GM21529 (cell line): ENCODE data around the gene NEMP1.
"Not testable (repeated sequence)": the region's sequence is repeated elsewhere in the genome, so short reads cannot be mapped to it uniquely, and the experiment has no call there.

Experiments
- ATAC-seq: cut with Tn5 transposase; IDR thresholded peaks from one replicate; pipeline ENCODE4 v1.9.1; 2021; ENCODE audit not compliant: unreplicated experiment

NEMP1 gene

DNA sequence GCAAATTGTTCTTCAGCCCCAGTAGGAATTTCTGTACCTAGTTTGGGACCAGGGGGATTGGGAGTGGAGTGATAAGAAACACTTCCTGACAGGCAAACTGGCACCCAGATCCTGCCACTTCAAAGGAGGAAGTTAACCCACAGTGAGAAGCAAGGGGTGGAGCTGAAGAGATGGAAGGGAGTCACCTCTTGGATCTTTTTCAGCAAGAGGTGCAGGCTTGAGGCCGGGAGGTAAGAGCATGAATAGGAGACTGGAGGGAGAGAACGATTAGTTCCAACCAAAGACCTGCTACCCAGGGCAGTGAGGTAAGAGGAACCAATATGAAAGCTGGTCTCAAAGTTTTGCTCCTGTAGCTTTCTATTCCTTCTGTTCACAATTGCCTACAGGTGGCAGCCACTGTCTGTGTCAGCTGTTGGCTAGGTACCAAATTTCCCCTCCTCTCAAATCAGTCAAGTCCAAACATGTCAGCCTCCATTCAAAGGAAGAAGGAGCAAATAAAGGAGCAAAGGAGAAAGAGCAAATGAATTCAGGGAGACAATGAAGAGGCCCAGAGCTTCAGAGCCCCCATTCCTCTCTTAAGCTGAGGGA, 47.4 kb downstream of the NEMP1 start:
- ATAC-seq: peak; percentile 62

DNA sequence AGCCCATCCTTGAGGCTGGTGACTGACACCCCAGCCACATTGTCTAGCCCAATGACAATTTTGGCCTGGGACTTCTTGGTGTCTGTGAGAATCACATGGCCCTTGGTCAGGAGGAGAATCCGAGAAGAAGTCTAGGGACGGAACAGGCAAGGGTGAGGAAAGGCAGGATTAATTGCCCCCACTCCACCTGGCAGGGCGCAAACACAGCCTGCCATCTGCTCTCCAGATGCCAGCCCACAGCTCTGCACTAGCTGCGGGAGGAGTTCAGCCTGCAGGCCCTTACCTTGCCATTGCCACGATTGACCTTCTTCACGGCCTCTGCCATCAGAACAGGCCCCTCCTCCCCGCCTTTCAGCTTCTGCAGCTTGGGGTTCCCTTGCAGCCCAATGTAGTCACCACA, 49.1 kb downstream of the NEMP1 start:
- ATAC-seq: no peak

DNA sequence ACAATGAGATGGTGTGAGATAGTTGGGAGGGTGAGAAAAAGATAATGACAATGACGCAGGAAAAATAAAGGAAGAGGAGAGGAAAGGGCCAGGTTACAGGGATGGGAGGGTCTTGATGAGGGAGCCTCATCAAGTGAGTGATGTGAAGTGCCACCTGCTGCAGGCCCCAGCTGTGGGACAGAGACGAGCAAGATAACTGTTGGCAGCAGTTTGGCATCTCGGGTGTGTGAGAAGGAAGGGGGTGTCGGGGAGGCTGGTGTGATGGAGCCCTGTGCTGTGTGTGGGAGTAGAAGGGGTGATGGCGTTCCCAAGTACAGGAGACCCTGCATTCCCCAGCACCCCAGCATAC, 50.8 kb downstream of the NEMP1 start:
- ATAC-seq: no peak

DNA sequence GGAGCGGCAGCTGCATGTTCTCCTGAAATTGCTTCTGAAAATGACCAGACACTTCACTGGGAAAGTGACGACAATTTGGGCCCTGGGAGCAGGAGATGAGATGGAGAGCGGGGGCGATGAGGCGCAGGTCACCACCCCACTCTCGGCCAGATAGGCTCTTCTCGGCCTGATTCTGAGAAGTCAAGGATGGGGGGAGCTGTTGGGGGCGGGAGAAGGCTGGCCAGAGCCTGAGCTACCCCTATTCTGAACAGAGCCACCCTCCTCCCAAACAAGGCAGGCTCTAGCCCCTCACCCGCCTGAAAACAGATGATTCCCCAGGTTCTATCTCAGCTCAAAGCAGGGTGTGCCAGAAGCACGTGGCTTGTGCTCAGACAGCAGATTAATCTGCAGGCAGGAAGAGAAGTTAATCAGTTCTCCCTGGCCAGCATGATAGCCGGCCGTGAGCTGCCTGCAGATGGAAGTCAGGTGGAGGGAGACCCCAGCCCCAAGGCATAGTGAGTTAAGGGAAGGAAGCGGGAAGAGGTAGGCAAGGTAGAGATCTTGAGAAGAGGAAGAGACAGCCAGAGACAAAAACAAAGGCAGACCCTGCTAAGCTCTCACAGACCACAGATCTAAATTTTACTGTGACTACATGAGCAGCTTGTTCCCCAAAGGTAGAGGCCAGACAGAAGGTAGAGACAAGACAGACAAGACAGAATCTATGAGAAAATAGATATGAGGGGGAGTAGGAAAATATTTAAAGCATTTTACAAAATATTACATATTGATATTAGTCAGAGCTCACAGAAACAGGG, 51.4 kb downstream of the NEMP1 start:
- no peak for ATAC-seq

DNA sequence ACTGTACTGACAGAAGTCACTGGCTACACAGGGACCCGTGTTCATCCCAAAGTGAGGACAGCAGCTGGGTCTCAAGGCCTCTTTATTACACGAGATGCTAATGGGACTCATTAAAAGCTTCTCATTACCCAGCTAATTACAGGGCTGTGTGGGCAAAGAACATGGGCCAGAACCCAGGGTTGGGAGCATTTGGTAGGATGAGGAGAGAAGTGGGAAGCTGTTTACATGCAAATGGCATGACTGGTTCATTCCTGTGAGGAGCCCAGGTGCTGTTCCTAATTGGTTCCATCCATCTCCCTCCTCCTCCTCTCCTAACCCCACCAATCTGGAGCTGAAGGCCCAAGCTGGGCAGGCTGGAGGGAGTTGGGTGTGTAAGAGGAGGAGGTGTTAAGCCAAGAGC, 53.4 kb downstream of the NEMP1 start:
- no peak for ATAC-seq

DNA sequence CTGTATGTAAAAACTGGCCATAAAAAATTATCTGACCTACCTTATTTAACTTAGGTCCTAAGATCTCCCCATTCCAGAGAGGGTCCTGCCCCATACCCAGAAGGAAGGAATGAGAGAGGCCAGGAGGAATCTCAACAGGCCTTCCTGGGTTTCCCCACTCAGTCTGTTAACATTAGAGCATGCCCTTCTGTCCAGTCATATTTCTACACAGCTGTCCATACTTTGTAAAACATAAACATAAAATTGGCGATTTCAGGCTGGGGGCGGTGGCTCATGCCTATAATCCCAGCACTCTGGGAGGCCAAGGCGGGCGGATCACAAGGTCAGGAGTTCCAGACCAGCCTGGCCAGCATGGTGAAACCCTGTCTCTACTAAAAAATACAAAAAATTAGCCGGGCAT, 56.3 kb downstream of the NEMP1 start:
- not testable (repeated sequence) for ATAC-seq

DNA sequence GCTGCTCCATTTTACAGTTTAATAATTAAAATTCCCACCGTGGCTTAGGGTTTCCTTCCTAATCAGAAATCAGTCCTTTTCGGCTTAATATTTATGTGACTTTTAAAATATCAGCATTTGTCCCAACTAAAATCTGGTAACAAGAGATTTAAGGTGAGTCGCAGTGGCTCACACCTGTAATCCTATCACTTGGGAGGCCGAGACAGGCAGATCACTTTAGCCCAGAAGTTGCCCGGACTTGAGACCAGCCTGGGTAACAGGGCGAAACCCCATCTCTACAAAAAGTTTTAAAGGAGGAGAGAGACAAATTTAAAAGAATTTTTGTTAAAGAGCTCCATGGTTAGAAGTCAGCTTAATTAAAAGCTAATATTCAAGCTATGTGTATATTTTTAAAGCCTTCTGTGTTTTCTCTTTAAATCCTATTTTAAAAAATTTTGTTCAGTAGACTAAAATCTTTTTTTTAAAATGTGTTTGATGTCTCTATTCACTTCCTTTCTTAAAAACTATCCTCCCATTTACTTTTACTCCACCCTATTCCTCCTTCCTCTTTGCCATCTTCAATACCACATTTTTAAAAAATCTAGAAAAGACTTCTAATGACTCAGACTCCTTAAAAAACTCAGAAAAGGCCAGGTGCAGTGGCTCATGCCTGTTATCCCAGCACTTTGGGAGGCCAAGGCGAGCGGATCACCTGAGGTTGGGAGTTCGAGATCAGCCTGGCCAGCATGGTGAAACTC, 58.4 kb downstream of the NEMP1 start:
- ATAC-seq: no peak

DNA sequence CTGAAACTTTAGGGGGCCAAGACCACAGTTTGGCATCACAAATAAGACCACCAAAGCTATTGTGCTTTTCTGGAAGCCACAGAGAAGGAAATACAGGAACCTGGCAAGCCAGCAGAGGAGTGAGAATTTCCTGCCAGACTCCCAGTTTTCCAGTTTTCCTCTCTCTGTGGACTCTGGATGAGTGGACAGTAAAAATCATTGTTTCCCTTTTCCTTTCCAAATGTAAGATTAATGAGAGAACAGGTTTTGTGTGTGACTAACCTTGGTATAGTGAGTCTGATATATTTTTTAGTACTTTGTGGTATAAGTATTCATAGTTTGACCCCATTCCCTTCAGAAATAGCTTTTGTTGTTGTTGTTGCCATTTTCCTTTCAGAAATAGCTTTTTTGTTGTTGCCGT, 59.7 kb downstream of the NEMP1 start:
- ATAC-seq: no peak

DNA sequence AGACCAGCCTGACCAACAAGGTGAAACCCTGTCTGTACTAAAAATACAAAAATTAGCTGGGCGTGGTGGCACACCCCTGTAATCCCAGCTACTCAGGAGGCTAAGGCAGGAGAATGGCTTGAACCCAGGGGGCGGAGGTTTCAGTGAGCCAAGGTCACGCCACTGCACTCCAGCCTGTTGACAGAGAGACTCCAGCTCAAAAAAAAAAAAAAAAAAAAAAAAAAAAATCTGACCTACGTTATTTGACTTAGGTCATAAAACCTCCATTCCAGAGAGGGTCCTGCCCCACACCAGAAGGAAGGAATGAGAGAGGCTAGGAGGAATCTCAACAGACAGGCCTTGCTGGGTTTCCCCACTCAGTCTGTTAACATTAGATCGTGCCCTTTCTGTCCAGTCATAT, 60.2 kb downstream of the NEMP1 start:
- not testable (repeated sequence) for ATAC-seq

DNA sequence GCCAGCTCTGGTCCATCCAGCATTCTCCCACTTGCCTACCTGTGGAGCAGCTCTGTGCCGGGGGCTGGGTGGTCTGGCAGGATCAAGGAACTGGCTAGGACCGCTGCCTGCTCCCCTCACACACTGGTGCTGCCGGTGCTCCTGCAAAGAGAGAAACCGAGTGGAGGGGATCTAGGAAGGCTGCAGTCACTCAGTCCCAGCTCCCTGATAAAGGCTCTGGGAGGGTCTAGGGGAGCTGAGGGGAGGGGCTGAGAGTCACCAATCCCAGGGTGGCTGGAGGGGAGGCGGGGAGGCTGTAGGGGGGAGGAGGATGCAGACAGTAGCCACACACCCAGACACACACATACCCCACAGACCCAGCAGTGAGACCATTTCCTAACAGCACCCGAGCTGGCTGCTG, 62.2 kb downstream of the NEMP1 start, which contains the start of gene TAC3:
TSS of gene TAC3 (minus strand) at position 182 of the 400 bp plus-strand sequence. CDS start 732 bp downstream, outside the sequence.
- no peak for ATAC-seq

DNA sequence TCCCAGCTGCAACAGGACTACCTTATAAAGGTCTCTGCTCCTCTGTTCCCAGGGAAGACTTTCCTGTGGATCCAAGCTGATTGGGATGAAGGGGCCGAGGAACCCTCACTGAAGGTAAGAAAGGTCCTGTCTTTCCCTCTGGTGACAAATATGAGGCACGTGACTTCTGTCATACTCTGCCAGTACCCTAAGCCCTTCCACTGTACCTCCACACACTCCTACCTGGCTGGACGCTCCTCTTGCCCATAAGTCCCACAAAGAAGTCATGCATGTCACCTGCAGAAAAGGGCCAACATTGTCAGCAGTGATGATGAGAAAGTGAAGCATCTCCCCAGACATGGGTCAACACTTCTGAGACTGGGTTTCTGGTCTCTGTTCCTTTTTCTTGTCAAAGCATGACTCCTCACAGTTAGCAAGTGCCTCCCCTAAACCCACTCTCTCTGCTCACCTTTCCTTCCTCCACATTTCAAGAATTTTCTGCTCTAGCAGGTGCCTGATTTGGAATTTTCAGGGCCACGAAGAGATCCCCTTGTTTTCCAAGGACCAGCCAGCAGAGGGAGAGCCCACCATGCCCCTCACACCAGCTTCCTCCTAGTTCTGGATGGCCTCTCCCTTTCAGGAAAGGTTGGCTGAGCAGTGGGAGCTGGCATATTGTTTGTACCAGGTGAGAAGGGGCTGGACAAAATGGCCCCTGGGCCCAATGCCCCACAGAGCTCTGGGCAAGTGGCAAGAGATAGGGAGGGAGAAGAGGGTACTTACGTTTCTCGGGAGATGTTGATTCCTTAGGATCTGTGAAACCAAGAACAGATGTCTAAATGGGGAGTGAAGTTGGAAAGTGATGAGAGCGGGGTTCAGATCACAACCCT, 65.8 kb downstream of the NEMP1 start:
- peak; percentile 88 for ATAC-seq

DNA sequence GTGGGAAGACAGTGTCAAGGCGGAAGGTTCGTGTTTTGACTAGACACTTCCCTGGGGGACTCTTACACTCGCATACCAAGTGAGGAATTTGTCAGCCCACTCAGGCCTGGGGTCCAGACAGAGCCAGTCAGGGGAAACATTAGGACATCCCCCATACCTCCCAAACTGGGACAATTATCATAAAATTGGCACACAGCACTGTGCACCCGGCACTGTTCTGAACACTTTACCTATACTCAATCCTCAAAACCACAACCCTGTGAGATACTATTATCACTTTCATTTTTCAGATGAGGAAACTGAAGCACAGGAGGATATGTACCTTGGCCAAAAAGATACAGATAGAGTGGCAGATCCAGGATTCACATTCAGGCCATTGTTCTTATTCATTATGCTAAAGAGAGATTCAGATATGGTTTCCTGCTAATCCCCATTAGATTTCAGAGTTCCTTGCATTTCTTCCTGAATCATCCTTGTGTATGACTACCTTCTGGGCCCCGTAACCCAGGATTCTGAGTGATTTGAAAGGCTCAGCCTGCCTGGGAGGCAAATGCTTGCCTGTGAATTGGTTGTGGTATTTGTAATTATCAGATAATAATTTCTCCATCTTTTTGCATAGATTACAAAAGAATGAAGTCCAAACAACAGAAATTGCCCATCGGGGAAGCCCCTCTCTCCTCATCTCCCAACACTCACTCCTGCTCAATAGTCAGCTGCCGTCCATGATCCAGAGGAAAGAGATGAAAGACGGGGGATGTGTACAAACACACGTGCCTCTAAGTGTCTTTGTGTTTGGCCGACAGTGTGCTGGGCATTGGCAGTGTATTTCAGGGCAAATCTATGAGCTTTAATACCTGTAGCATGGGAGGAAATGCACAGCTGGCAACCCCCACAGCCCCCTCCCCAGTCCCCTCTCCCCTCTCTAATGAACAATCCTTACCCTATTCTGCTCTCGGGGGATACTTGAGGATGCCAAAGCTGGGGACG, 66.9 kb downstream of the NEMP1 start:
- ATAC-seq: peak; percentile 51

DNA sequence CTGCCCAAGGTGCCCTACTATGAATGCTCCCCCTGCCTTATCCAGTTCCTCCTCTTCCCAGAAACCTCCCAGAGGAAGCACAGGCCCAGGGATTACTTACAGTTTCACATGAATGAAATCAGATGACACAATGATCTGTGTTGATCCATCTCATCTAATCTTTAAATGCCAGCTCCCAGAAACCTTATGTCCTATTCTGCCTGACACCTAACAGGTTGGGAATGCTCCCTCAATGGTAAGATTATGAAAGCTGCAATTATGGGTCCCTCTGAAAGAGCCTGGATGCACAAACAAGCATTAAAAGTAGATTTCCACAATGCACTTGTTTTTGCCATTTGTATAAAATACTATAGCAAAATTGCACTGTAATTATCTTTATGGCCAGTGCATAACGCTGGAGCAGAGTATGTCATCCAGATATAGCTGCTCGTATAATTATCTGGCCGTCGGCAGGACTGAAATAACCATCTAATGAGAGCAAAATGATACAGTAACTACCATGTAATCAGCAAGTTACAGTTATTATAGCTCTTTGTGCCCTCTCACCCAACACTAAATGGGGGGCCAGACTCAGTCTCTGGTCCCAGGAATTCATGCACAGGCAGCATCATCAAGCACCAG, 67.9 kb downstream of the NEMP1 start:
- ATAC-seq: no peak

DNA sequence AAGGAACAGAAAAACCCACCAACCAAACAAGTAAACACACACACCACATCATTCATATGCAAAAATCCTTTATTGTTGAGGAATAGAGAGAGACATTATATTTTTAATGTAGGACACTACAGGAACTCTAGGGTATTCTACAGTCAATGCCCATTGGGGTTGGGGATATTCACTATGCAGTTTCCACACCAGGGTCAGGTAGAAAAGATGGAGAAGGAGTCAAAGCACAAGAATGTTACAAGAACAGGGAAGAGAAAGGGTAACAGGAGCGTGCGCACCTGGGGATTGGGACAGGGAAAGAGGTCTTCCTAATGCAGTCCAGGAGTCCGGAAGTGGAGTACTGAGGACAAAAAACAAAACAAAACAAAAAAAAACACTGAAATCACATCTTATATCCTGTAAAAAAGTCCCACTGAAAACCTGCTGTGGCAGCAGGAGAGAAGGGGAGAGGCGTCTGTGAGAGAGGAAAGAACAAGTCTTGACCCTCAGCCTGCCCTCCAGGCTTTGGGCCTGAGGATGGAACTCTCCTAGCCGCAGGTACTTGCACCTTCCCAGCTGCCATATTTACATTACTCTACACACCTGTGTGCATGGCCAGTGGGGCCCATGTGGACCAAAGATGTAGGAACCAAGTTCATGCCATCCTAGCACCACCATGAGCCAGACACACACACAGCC, 68.5 kb downstream of the NEMP1 start:
- no peak for ATAC-seq

DNA sequence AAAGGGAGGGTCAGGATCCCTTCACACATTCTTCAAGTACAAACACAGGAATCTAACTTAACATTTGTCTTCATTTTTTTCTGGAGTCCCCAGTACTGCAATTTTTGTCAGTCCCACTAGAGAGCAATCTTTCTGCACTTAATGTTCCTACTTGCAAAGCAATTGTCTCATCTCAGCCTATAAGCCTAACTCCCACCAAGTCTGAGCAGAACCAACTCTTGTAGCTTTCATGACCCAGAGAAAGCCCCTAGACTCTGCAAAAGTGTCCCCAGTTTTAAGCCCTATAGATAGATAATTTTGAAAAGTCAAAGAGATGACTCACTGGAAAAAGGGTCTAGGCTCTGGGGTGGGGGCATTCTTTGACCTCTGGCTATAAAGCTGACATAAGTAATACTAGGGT, 70.4 kb downstream of the NEMP1 start:
- ATAC-seq: no peak

DNA sequence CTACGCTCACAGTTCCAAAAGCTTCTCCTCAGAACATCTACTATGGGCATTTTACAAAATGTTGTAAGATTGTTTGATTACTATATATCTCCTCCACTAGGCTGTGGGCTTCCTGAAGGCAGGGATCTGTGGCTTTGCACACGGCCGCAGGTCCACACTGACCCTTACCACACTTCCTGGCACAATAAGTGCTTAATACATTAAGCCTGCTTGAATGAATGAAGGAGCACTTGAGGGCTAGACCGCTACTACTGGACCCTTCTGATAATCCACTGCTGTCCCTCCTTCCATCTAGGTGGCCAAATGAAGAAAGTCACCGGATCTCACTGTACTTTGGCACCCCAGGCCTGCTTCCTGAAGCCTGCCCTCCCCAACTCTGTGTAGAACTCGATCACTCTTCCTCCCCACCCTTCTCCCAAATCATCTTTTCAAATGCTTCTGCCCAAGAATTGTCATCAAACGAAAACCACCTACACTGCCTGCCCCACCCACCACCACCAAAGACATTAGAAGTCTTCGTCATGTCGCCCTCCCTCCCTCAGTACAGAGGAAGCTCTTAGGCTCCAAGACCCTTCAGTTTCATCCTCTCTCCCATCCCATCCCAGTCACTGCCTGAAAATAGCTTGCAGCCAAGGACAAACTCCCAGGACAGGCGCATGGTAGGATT, 71.6 kb downstream of the NEMP1 start:
- no peak for ATAC-seq

DNA sequence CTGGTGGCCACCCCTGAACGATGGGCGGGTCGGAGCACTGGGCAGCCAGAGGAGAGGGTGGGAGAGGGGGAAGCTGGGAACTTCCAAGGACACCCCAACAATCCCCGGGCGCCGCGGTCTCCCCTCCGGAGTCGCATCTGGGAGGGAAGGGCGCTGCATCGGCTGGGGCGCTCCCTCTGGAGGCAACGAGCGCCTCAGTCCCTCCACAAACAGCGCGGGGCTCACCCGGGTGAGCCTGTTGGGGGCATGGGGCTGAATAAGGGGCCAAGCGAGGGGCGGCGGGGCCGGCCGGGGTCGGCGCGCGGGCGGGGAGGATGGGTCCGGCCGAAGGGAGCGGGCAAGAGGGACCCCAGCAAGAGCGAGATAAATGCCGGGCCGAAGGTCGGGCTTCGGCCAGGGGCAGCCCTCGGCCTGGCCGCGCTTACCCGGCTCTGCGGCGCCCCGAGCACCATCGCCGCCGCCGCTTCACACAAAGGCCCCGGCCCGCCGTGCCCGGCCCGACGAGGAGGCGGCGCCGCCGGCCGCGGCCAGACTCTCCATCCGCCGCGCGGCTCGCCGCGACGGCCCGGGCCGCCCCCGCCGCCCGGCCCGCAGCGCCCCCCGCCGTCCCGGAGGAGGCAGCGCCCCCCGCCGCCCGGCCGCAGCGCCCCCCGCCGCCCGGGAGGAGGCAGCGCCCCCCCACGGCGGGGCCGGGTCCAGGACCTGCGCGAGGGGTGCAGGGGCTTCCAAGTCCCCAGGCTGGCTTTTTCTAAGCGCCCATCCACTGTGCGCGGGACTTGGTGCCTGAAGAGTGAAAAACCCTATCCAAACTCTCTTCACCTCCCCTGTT, 72.4 kb downstream of the NEMP1 start, which contains the start of gene ZBTB39:
TSS of gene ZBTB39 (minus strand) at position 567 of the 829 bp plus-strand sequence. CDS start 1,629 bp downstream, outside the sequence.
- peak; percentile 70 for ATAC-seq
